Upper lobe of left lung (tissue), 4 donors: ENCODE results near the gene PPP1R12B.
"Not testable (repeated sequence)": the region's sequence is repeated elsewhere in the genome, so short reads cannot be mapped to it uniquely, and the experiment has no call there.

ENCODE experiments used
- EP300 ChIP-seq, 4 donors: sonication (generic); formaldehyde crosslinking; IDR thresholded peaks; one replicate each; pipeline ENCODE4 v1.5.1; 2017; ENCODE audit warnings: antibody characterized with exemption in 4 of 4, control low read depth in 2 of 4
- POLR2A ChIP-seq, 4 donors: fragments of 450-650 bp; IDR thresholded peaks; one replicate each; pipeline ENCODE4 v1.5.1; 2016 to 2017; ENCODE audit warnings: antibody characterized with exemption in 4 of 4, mild to moderate bottlenecking in 2 of 4
- TF ChIP-seq, protein P1 (sequence below), 6 experiments: fragments of 450-650 bp in 4 of 6; fragments of 200-600 bp in 2 of 6; sonication (generic) in 2 of 6; IDR thresholded peaks; one replicate each; pipeline ENCODE4 v1.5.1; 2016 to 2019; ENCODE audit warnings: antibody characterized with exemption in 6 of 6

GRCh38 chr1:202637321-202638018, 289.0 kb downstream of the PPP1R12B start:
- TF ChIP-seq POLR2A, EP300 (IDR thresholded peaks at IDR 0.05): not testable (repeated sequence)
- TF ChIP-seq, protein P1, sequence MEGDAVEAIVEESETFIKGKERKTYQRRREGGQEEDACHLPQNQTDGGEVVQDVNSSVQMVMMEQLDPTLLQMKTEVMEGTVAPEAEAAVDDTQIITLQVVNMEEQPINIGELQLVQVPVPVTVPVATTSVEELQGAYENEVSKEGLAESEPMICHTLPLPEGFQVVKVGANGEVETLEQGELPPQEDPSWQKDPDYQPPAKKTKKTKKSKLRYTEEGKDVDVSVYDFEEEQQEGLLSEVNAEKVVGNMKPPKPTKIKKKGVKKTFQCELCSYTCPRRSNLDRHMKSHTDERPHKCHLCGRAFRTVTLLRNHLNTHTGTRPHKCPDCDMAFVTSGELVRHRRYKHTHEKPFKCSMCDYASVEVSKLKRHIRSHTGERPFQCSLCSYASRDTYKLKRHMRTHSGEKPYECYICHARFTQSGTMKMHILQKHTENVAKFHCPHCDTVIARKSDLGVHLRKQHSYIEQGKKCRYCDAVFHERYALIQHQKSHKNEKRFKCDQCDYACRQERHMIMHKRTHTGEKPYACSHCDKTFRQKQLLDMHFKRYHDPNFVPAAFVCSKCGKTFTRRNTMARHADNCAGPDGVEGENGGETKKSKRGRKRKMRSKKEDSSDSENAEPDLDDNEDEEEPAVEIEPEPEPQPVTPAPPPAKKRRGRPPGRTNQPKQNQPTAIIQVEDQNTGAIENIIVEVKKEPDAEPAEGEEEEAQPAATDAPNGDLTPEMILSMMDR (IDR thresholded peaks at IDR 0.05), result not testable (repeated sequence)
